C1 segment of cervical spinal cord (tissue), 14 donors: Measurements from ENCODE around the gene ZC3H7B.
"Not testable (repeated sequence)": the region's sequence is repeated elsewhere in the genome, so short reads cannot be mapped to it uniquely, and the experiment has no call there.

Experiments used
- DNase-seq, 14 donors: peaks; one replicate each; lab custom pipeline; 2025; lab: John Stamatoyannopoulos, UW

The ZC3H7B gene

GRCh38 chr22:41286639-41287091, 14.7 kb upstream of the ZC3H7B start:
- DNase-seq: no peak

GRCh38 chr22:41288245-41288946, 12.9 kb upstream of the ZC3H7B start:
- no peak for DNase-seq

GRCh38 chr22:41289671-41290070, 11.7 kb upstream of the ZC3H7B start:
- no peak for DNase-seq

GRCh38 chr22:41290262-41291221, 10.8 kb upstream of the ZC3H7B start:
- no peak for DNase-seq

- DNase-seq: not testable (repeated sequence)
Observed at GRCh38 chr22:41294816-41295215, 6.5 kb upstream of the ZC3H7B start.

- no peak for DNase-seq
Observed at GRCh38 chr22:41296826-41297667, 4.3 kb upstream of the ZC3H7B start.

GRCh38 chr22:41300661-41301060, 664 bp upstream of the ZC3H7B start:
- DNase-seq: peak in 1 of 14 donors; percentile 63

GRCh38 chr22:41302021-41302767, 869 bp downstream of the ZC3H7B start:
- DNase-seq: peak in 4 of 14 donors; percentile 19 to 41 (median 28)

GRCh38 chr22:41302811-41303210, 1.5 kb downstream of the ZC3H7B start:
- no peak for DNase-seq

GRCh38 chr22:41305646-41306045, 4.3 kb downstream of the ZC3H7B start:
- peak in 3 of 14 donors; percentile 14 to 66 (median 28) for DNase-seq

- no peak for DNase-seq
Observed at GRCh38 chr22:41308054-41308453, 6.7 kb downstream of the ZC3H7B start.

- DNase-seq: no peak
Observed at GRCh38 chr22:41308544-41308947, 7.2 kb downstream of the ZC3H7B start.

GRCh38 chr22:41310336-41310735, 9.0 kb downstream of the ZC3H7B start:
- no peak for DNase-seq

- no peak for DNase-seq
Observed at GRCh38 chr22:41311487-41311886, 10.2 kb downstream of the ZC3H7B start.

GRCh38 chr22:41314821-41315220, 13.5 kb downstream of the ZC3H7B start:
- no peak for DNase-seq

- no peak for DNase-seq
Observed at GRCh38 chr22:41315586-41315985, 14.3 kb downstream of the ZC3H7B start.

- DNase-seq: no peak
Observed at GRCh38 chr22:41320416-41321240, 19.3 kb downstream of the ZC3H7B start.

- DNase-seq: no peak
Observed at GRCh38 chr22:41324821-41325528, 23.6 kb downstream of the ZC3H7B start.

GRCh38 chr22:41327124-41327523, 25.8 kb downstream of the ZC3H7B start:
- DNase-seq: peak in 12 of 14 donors; percentile 16 to 76 (median 44)
